PC-3 (cell line): ENCODE results near the gene TOP3A. TPM values are rescaled to one million over a fixed set of nuclear protein-coding genes. Genes with fewer than 3 reads are reported as not detected.

ENCODE experiments used
- ATAC-seq: fragments of 200-7000 bp; cut with Tn5 transposase; 2 replicates; pipeline ENCODE4 v1.9.1; 2020; ENCODE audit warnings: mild to moderate bottlenecking, moderate library complexity
- BruUV-seq: library from RNA; stranded (reverse); fragments of 400-500 nt; replicated peaks from 2 replicates; lab custom pipeline; 2021; lab: Mats Ljungman, UMichigan
- CTCF ChIA-PET: fragments of 300-600 bp; sonication (Branson Sonifier 250); formaldehyde crosslinking; loops from one replicate; lab custom pipeline; 2022; ENCODE audit warnings: antibody characterized with exemption; lab: Charles Lee
- POLR2A ChIA-PET: fragments of 300-600 bp; sonication (Branson Sonifier 250); formaldehyde crosslinking; loops from one replicate; lab custom pipeline; 2022; ENCODE audit warnings: antibody characterized with exemption; ENCODE audit not compliant: unreplicated experiment; lab: Charles Lee
- DNase-seq: peaks from one replicate; pipeline ENCODE4 v3.0.0-alpha.2; 2015
- H2AFZ ChIP-seq: fragments of 300-600 bp; sonication (generic); 2 replicates; pipeline ENCODE4 v1.6.0; 2016; ENCODE audit warnings: antibody characterized with exemption, low read length
- H3F3A ChIP-seq: fragments of 300-600 bp; sonication (generic); one replicate; pipeline ENCODE4 v1.6.0; 2017; ENCODE audit warnings: antibody characterized with exemption, low read length, control low read depth, mild to moderate bottlenecking; ENCODE audit not compliant: unreplicated experiment
- H3K27ac ChIP-seq: fragments of 300-600 bp; sonication (generic); 2 replicates; pipeline ENCODE4 v1.5.1; 2016; ENCODE audit warnings: mild to moderate bottlenecking, low read length
- H3K27me3 ChIP-seq: fragments of 300-600 bp; sonication (generic); 2 replicates; pipeline ENCODE4 v1.6.1; 2016; ENCODE audit warnings: low read length, mixed read lengths
- H3K36me3 ChIP-seq: fragments of 300-600 bp; sonication (generic); 2 replicates; pipeline ENCODE4 v1.6.1; 2016; ENCODE audit warnings: low read depth, mixed run types, low read length, mixed read lengths
- H3K4me1 ChIP-seq: fragments of 300-600 bp; sonication (generic); 2 replicates; pipeline ENCODE4 v1.5.1; 2016; ENCODE audit warnings: low read length; ENCODE audit not compliant: insufficient read depth
- H3K4me2 ChIP-seq: fragments of 300-600 bp; sonication (generic); 2 replicates; pipeline ENCODE4 v1.6.0; 2016; ENCODE audit warnings: low read length
- H3K4me3 ChIP-seq: fragments of 300-600 bp; sonication (generic); 2 replicates; pipeline ENCODE4 v1.5.1; 2016; ENCODE audit warnings: mild to moderate bottlenecking, low read length, mixed read lengths
- H3K79me2 ChIP-seq: fragments of 300-600 bp; sonication (generic); 2 replicates; pipeline ENCODE4 v1.6.1; 2017; ENCODE audit warnings: low read length, mixed read lengths
- H3K9ac ChIP-seq: fragments of 300-600 bp; sonication (generic); 2 replicates; pipeline ENCODE4 v1.6.0; 2016; ENCODE audit warnings: mild to moderate bottlenecking, low read length
- H3K9me2 ChIP-seq: fragments of 300-600 bp; sonication (generic); replicated peaks from 2 replicates; pipeline ENCODE4 v1.6.1; 2016; ENCODE audit warnings: mixed run types, low read length, mixed read lengths
- H3K9me3 ChIP-seq: fragments of 300-600 bp; sonication (generic); 2 replicates; pipeline ENCODE4 v1.6.1; 2016; ENCODE audit warnings: low read length, mixed read lengths
- H4K20me1 ChIP-seq: fragments of 300-600 bp; sonication (generic); 2 replicates; pipeline ENCODE4 v1.6.1; 2016; ENCODE audit warnings: low read length, mixed read lengths
- EZH2 ChIP-seq: fragments of 300-600 bp; sonication (generic); IDR thresholded peaks from one replicate; pipeline ENCODE4 v1.6.1; 2017; ENCODE audit warnings: antibody characterized with exemption, mild to moderate bottlenecking, low read length; ENCODE audit not compliant: unreplicated experiment
- EZH2phosphoT487 ChIP-seq: fragments of 300-600 bp; sonication (generic); IDR thresholded peaks from 2 replicates; pipeline ENCODE4 v1.6.1; 2018; ENCODE audit warnings: mild to moderate bottlenecking, antibody characterized with exemption, low read length, borderline replicate concordance
- intact Hi-C: fragments of 100-400 bp; cut with micrococcal nuclease; formaldehyde crosslinking; loops from 2 replicates; pipeline ENCODE4 v1.9.0; 2023
- total RNA-seq: library from RNA; depleted of rRNA; stranded (reverse); fragments of >200 nt; gene quantifications from 2 replicates; pipeline ENCODE4 v1.2.3, GENCODE V29; 2014
- TF ChIP-seq, protein P1 (sequence below): fragments of 300-600 bp; sonication (generic); conservative IDR thresholded peaks from 2 replicates; pipeline ENCODE4 v1.5.1; 2017; ENCODE audit warnings: antibody characterized with exemption, low read depth, mild to moderate bottlenecking, low read length

Gene TOP3A
- total RNA-seq, 1 experiment from 2014 or later, result 46.8 TPM

DNA sequence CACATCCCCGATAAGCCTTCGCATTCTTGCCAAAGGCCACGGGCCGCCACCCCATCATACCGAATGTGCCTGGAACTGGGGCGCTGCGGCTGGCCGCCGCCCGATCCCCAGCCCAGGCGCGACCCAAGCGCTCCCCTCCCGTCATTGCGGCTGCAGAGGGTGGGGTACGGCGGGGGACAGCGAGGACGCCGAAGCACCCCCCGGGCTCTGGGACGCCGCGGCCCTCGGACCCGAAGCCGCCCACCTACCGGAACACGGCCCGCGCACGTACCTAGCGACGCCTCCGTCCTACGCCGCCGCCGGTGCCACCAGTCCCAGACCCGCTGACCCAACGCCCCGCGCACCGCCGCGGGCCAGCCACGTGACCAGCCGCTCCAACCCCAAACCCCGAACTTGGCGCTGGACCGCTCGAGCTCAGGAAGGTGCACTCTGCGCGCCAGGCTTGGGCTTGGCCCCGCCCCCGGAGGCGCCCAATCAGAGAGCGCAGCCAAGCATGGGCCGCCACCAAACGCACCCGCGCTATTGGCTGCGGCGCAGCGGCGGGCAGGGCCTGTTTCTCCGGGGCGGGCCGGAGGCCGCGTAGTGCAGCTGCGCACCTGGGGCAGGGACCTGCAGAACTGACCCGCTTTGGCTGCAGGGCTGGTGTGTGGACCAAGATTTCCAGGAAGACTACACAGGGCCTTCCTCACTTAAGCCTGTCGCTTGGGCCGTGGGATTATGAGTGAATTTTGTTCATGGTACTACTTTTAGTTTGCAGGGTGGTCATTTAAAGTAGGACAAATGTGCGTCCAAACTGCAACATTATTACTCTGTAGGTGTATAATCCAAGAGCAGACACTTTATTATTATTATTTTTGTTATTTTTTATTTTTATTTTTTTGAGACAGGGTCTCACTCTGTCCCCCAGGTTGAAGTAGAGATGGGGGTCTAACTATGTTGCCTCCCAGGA is 48.6 kb upstream of the TOP3A start, which contains the start of gene SHMT1:
SHMT1 (minus strand) TSS at position 450 of the 949 bp plus-strand sequence. CDS start 7,569 bp downstream, outside the sequence.
- peak; percentile 99 for ATAC-seq

DNA sequence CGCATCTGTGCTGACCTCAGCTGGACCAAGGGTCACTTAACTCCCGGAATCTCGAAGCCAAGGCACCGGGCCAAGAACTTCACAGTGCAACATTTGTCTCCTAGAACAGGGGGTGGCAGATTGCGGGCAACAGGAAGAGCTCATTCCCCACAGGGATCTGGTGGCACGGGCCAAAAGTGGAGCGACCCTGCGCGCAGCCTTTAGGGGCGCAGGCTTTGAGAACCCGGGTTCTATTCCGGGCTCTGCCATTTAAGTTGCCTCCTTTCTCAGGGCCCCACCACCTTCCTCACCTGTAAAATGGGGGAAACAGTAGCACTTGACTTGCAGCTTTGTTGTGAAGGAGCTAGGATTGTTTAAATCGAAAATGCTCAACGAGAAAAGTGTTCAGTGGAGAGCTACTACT is 47.9 kb upstream of the TOP3A start:
- Histone ChIP-seq H3K79me2 (peaks cover 38% of the 10 kb centered on the region), H3K27me3 (no peaks in the 10 kb centered on the region), H3K9me2 (no peaks in the 10 kb centered on the region), H3F3A (no peaks in the 10 kb centered on the region), H4K20me1 (no peaks in the 10 kb centered on the region; the same call in 1 of the 2 replicates), H3K4me2 (peak overlapping the region; percentile 83), H3K36me3 (no peaks in the 10 kb centered on the region), H3K9ac (peak overlapping the region; percentile 69), H3K4me1 (peaks cover 7% of the 10 kb centered on the region), H3K9me3 (no peaks in the 10 kb centered on the region), H3K27ac (no peak overlapping the region), H3K4me3 (peak overlapping the region; percentile 84), H2AFZ (peak overlapping the region; percentile 80)
- BruUV-seq, result TSS peak; percentile 75
- ATAC-seq (peak; percentile 30), DNase-seq (peak; percentile 80)
- POLR2A ChIA-PET, result no interaction called here
- CTCF ChIA-PET, result no interaction called here
- TF ChIP-seq EZH2, result no peak
- TF ChIP-seq EZH2phosphoT487, result no peak
- TF ChIP-seq, protein P1, sequence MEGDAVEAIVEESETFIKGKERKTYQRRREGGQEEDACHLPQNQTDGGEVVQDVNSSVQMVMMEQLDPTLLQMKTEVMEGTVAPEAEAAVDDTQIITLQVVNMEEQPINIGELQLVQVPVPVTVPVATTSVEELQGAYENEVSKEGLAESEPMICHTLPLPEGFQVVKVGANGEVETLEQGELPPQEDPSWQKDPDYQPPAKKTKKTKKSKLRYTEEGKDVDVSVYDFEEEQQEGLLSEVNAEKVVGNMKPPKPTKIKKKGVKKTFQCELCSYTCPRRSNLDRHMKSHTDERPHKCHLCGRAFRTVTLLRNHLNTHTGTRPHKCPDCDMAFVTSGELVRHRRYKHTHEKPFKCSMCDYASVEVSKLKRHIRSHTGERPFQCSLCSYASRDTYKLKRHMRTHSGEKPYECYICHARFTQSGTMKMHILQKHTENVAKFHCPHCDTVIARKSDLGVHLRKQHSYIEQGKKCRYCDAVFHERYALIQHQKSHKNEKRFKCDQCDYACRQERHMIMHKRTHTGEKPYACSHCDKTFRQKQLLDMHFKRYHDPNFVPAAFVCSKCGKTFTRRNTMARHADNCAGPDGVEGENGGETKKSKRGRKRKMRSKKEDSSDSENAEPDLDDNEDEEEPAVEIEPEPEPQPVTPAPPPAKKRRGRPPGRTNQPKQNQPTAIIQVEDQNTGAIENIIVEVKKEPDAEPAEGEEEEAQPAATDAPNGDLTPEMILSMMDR, result no peak
- intact Hi-C loops, result no loop called here

More for the DNA sequence above, 48.6 kb upstream of the TOP3A start, which contains the start of gene SHMT1:
- POLR2A ChIA-PET, result no interaction called here
- Histone ChIP-seq H3K4me1 (peaks cover 7% of the 10 kb centered on the region), H3F3A (no peaks in the 10 kb centered on the region), H2AFZ (peak within 1 kb of the TSS; percentile 80), H3K27me3 (no peaks in the 10 kb centered on the region), H3K36me3 (no peaks in the 10 kb centered on the region), H3K4me3 (peak within 1 kb of the TSS; percentile 84), H3K9me2 (no peaks in the 10 kb centered on the region), H3K79me2 (peaks cover 38% of the 10 kb centered on the region), H3K9ac (peak within 1 kb of the TSS; percentile 69), H3K9me3 (no peaks in the 10 kb centered on the region), H3K27ac (no peak within 1 kb of the TSS), H4K20me1 (no peaks in the 10 kb centered on the region; the same call in 1 of the 2 replicates), H3K4me2 (peak within 1 kb of the TSS; percentile 83)
- CTCF ChIA-PET, result interaction anchor here (0.6 kb wide), 1 partner anchor 235 kb away, joined by 3 read pairs; no protein-coding TSS in a partner anchor
- TF ChIP-seq, protein P1, result no peak
- TF ChIP-seq EZH2phosphoT487 (no peak), EZH2 (no peak)
- BruUV-seq, result no TSS peak
- DNase-seq, result peak; percentile 97
- intact Hi-C loops, result no loop called here
